GM20000 (cell line): ENCODE data around the gene RASL11B.
"Not testable (repeated sequence)": the region's sequence is repeated elsewhere in the genome, so short reads cannot be mapped to it uniquely, and the experiment has no call there.

ENCODE experiments used
- DNase-seq: peaks from one replicate; pipeline ENCODE4 v3.0.0; 2012; ENCODE audit warnings: low spot score
- TF ChIP-seq, protein P1 (sequence below): IDR thresholded peaks from 2 replicates; pipeline ENCODE4 v1.5.1; 2012; ENCODE audit warnings: mild to moderate bottlenecking, control low read depth; ENCODE audit errors: extremely low read depth, missing control alignments

The RASL11B gene

DNA sequence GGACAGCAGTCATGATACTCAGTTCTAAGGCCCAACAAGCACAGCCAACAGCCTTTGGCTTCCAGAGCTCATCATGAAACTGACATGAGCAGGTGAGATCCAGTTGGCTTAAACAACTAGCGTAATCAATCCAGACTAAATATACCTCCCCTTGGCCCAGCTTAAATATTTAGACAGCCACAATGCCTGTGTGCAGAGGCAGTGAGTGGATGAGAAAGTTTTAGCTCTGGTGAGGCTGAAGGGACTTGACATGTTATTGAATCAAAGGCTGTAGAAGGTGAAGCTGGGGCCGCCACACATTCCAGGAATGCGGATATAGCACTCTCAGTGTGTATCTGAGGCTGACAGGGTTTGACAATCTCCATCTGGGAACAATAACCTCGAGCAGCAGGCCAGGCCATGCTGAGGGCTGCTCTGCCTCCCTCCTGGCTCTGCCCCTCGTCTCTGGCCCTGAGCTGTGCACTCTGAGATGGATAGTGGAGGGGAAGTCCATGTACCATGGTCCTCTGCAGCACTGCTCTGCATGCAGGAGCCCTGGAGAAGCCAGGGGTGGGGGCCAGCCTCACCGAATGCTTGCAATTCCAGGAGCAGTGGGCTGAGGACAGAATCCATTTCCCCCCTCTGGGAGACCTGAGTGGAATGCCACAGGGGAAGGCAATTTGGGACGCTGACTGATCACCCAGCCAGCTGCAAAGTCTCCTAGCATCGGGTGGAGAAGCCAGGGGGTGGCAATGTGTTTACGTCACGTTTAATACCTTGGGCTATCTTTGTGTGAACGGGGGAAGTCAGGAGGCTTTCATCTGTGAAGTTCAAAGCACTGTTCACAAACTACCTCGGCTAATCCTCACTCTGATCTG is 37.3 kb upstream of the RASL11B start:
- no peak for DNase-seq
- TF ChIP-seq, protein P1, sequence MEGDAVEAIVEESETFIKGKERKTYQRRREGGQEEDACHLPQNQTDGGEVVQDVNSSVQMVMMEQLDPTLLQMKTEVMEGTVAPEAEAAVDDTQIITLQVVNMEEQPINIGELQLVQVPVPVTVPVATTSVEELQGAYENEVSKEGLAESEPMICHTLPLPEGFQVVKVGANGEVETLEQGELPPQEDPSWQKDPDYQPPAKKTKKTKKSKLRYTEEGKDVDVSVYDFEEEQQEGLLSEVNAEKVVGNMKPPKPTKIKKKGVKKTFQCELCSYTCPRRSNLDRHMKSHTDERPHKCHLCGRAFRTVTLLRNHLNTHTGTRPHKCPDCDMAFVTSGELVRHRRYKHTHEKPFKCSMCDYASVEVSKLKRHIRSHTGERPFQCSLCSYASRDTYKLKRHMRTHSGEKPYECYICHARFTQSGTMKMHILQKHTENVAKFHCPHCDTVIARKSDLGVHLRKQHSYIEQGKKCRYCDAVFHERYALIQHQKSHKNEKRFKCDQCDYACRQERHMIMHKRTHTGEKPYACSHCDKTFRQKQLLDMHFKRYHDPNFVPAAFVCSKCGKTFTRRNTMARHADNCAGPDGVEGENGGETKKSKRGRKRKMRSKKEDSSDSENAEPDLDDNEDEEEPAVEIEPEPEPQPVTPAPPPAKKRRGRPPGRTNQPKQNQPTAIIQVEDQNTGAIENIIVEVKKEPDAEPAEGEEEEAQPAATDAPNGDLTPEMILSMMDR: no peak

DNA sequence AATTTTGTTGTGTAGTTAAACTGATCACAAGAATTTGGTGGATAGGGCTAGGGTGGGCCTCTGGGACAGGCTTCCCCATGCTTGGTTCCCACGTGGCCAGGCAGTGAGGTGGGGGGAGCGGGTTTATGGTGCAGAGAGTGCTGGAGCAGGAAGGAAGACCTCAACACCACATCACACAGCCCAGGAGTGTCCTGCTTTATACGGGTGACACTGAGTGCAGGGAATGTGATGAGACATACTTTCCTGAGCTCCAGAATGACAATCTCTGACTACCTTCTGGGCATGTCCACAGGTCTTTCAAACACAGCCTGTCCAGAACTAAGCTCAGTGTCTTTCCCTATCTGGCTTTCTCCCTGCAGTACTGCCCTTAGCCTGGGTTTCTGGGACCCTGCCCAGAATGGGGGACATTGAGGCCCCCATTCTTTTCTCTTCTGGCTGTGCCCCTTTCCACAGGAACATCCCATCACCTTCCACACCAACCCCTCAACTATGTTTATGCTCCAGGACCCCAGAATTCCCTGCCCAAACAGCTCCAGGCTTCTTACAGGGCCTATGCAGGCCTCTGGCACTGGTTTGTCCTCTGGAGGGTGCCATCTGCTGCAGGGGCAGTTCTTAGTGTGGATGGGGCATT is 36.5 kb upstream of the RASL11B start:
- DNase-seq: no peak
- TF ChIP-seq, protein P1: no peak

DNA sequence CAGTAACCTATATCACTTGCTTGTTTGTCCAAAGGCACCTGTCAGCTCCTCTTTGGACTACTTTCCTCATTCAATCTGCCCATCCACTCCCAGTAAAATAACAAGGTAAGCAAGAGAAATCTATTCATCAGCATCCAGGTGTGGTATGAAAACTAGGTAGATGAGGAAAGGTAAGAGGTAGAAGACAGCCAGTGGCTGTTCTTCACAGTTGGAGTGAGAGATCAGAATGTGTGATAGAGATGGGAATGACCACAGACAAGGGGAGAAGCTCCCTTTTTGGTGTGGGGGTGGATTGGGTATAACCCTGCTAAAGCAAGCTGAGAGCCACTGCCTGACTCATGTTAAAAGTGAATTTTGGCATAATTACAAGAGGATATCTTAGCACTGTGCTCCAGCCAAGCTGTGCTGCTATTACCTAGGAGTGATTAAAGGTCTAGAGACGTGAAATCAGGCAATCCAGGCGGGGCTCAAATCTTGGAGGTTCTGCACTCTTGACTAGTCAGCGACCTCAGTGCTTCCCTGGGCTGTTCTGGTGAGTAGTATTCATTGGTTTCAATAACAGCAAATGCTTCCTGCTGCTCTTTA is 28.1 kb upstream of the RASL11B start:
- DNase-seq: no peak
- TF ChIP-seq, protein P1: no peak

DNA sequence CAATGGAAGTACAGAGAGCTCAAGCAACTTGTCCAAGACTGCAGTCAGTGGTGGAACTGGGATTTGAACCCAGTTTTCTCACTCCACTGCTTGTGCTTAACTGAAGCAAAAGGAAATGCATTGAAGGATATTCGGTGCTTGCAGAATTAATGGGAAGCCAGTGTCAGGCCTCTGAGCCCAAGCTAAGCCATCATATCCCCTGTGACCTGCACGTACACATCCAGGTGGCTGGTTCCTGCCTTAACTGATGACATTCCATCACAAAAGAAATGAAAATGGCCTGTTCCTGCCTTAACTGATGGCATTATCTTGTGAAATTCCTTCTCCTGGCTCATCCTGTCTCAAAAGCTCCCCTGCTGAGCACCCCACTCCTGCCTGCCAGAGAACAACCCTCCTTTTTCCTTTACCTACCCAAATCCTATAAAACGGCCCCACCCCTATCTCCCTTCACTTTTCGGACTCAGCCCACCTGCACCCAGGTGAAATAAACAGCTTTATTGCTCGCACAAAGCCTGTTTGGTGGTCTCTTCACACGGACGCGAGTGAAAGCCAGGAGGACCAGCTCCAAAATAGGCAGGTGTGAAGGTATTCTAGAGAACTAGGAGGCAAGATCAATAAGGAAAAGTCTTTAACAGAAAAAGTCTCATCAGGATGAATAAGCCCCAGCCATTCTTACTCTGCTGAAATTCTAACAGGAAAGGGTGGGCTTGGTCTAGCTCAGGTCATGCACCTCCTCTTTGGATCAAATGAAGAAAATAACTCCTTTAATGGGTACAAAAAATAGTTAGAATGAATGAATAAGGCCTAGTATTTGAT is 27.3 kb upstream of the RASL11B start:
- DNase-seq: not testable (repeated sequence)

DNA sequence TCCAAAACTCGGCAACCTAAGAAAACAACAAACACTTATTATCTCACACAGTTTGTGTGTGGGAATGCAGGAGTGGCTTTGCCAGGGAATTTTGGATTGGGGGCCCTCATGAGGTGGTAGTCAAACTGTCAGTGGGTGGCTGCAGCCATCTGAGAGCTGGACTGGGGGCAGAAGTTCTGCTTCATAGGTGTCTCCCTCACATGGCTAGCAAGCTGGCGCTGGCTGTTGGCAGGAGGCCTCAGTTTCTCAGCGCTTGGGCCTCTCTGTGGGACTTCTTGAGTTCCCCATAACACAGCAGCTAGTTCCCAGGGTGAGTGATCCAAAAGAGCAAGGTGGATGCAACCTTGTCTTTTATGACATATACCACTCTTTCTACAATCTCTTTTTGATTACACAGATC is 26.0 kb upstream of the RASL11B start:
- DNase-seq: no peak
- TF ChIP-seq, protein P1: no peak

DNA sequence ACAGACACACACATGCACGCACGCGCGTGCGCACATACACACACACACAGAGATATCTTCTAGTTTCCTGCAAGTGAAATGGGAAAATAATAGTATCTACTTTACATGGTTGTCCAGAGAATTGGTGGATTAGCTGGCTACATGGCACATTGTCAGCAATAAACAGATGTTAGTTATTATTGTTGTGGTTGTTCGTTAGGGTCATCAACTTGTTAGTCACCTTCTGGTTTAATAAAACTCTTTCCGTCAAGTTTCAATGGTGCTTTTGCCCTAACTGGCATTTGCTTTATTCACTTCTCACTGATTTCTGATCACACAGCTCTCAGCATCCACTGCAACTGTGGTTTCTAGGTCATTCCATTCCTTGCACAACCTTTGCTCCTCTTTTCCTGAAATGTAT is 25.4 kb upstream of the RASL11B start:
- TF ChIP-seq, protein P1: no peak
- no peak for DNase-seq

DNA sequence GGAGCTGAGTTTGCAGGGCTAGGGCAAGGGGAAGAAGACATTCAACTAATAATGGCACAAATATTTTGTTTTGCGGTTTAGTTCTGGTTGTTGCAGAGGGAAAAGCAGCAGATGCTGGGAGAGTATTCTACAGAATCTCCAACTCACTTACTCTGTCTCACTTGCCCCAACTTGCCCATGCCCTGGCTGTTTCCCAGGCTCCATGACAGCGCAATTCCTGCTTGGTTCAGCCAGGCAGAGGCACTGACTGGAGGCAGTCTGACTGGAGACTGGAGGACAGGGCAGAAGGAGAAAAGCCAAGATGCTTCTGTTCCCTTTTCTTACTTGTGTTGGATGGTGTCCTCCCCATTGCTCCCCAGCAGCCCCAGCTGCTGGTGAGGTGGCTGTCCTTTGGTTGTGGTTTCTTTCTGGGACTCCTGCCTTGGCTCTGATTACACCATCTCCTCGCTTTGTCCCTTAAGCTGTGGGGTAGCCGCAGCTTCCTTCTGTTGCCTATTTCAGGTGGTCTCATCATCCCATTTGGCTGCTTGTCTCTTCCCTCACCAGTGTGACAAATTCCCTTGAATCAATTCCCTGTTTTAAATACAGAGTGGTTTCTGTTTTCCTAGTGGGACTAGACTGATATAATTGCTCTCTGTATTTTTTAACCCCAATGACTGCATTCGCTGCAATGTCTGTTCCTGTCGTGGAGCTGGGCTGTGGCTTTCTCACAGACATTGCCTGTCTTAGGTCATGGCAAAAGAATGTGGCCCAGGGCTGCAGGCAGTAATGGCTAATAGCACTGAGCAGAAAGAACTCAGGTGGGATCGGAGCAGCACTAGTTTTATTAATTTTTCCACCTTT is 24.2 kb upstream of the RASL11B start:
- DNase-seq: no peak
- TF ChIP-seq, protein P1: no peak
